IMR-90 (cell line): ENCODE results near the gene NUTM1. TPM values are rescaled to one million over a fixed set of nuclear protein-coding genes. Genes with fewer than 3 reads are reported as not detected.
A peak's percentile ranks its signal among the peaks of the same experiment; 100 is the strongest.

ENCODE experiments used
- ATAC-seq: fragments of 200-7000 bp; cut with Tn5 transposase; 2 replicates; pipeline ENCODE4 v1.9.1; 2020; ENCODE audit warnings: low read depth, mild to moderate bottlenecking, moderate library complexity
- BruUV-seq: library from RNA; stranded (reverse); fragments of 400-500 nt; replicated peaks from 2 replicates; lab custom pipeline; 2021; lab: Mats Ljungman, UMichigan
- CTCF ChIA-PET: fragments of 300-600 bp; formaldehyde crosslinking; extraction: SDS; loops from one replicate; lab custom pipeline; 2021; ENCODE audit warnings: antibody characterized with exemption; lab: Yijun Ruan, JAX
- POLR2A ChIA-PET: fragments of 300-600 bp; sonication (Branson Sonifier 250); formaldehyde crosslinking; loops from one replicate; lab custom pipeline; 2022; ENCODE audit warnings: antibody characterized with exemption; ENCODE audit not compliant: unreplicated experiment; lab: Charles Lee
- DNase-seq: peaks from one replicate; pipeline ENCODE4 v3.0.0; 2013
- H2AFZ ChIP-seq: replicated peaks from 2 replicates; pipeline ENCODE3; 2013; ENCODE audit warnings: low read length, mild to moderate bottlenecking; ENCODE audit not compliant: poor library complexity
- H2AK5ac ChIP-seq: 2 replicates; pipeline ENCODE4 v1.6.1; 2013; ENCODE audit warnings: low read depth, low read length, inconsistent platforms
- H2AK9ac ChIP-seq: replicated peaks from 2 replicates; pipeline ENCODE3; 2013; ENCODE audit warnings: mild to moderate bottlenecking, low read depth, low read length, moderate library complexity; ENCODE audit not compliant: poor library complexity
- H2BK120ac ChIP-seq: 2 replicates; pipeline ENCODE4 v1.6.1; 2013; ENCODE audit warnings: low read depth, low read length, inconsistent platforms
- H2BK15ac ChIP-seq: 3 replicates; pipeline ENCODE4 v1.6.1; 2013; ENCODE audit warnings: low read depth, low read length, inconsistent platforms
- H2BK20ac ChIP-seq: 2 replicates; pipeline ENCODE4 v1.6.1; 2013; ENCODE audit warnings: low read depth, mild to moderate bottlenecking, inconsistent platforms, low read length, moderate library complexity
- H2BK5ac ChIP-seq: 2 replicates; pipeline ENCODE4 v1.6.1; 2013; ENCODE audit warnings: mild to moderate bottlenecking, low read depth, low read length, inconsistent platforms; ENCODE audit not compliant: poor library complexity, severe bottlenecking
- H3K14ac ChIP-seq: replicated peaks from 2 replicates; pipeline ENCODE4 v1.6.1; 2013; ENCODE audit warnings: low read depth, low read length, inconsistent platforms
- H3K18ac ChIP-seq: 2 replicates; pipeline ENCODE4 v1.6.1; 2013; ENCODE audit warnings: low read depth, low read length, control low read depth
- H3K23ac ChIP-seq: 2 replicates; pipeline ENCODE4 v1.6.1; 2013; ENCODE audit warnings: low read depth, low read length, inconsistent platforms
- H3K27ac ChIP-seq: 2 replicates; pipeline ENCODE4 v1.5.1; 2013; ENCODE audit warnings: mild to moderate bottlenecking, control low read depth, low read length; ENCODE audit not compliant: insufficient read depth
- H3K27me3 ChIP-seq: 2 replicates; pipeline ENCODE4 v1.6.1; 2013; ENCODE audit warnings: low read length; ENCODE audit not compliant: control insufficient read depth, insufficient read depth
- H3K36me3 ChIP-seq: 2 replicates; pipeline ENCODE4 v1.6.1; 2013; ENCODE audit warnings: low read length, mixed read lengths; ENCODE audit not compliant: control insufficient read depth, insufficient read depth
- H3K4ac ChIP-seq: 2 replicates; pipeline ENCODE4 v1.6.1; 2013; ENCODE audit warnings: low read depth, low read length, inconsistent platforms
- H3K4me1 ChIP-seq: 2 replicates; pipeline ENCODE4 v1.6.1; 2013; ENCODE audit warnings: low read length, mixed read lengths; ENCODE audit not compliant: control insufficient read depth, insufficient read depth
- H3K4me2 ChIP-seq: 2 replicates; pipeline ENCODE4 v1.6.1; 2013; ENCODE audit warnings: low read depth, mild to moderate bottlenecking, control low read depth, low read length, moderate library complexity
- H3K4me3 ChIP-seq: 2 replicates; pipeline ENCODE4 v1.5.1; 2013; ENCODE audit warnings: low read depth, mild to moderate bottlenecking, control low read depth, low read length, moderate library complexity; ENCODE audit not compliant: insufficient read depth
- H3K56ac ChIP-seq: 2 replicates; pipeline ENCODE4 v1.6.1; 2013; ENCODE audit warnings: low read length, inconsistent platforms; ENCODE audit not compliant: insufficient read depth; ENCODE audit errors: extremely low read depth
- H3K79me1 ChIP-seq, 2 experiments: 2 replicates each; pipeline ENCODE4 v1.6.1; 2013; ENCODE audit warnings: low read length in 2 of 2, inconsistent platforms in 1 of 2, low read depth in 1 of 2
- H3K9ac ChIP-seq: 2 replicates; pipeline ENCODE4 v1.6.1; 2013; ENCODE audit warnings: low read depth, low read length, control low read depth
- H3K9me1 ChIP-seq: 2 replicates; pipeline ENCODE4 v1.6.1; 2013; ENCODE audit warnings: low read length, inconsistent platforms; ENCODE audit not compliant: insufficient read depth
- H3K9me3 ChIP-seq: 2 replicates; pipeline ENCODE4 v1.6.1; 2013; ENCODE audit warnings: low read length; ENCODE audit not compliant: control insufficient read depth, insufficient read depth
- H4K20me1 ChIP-seq: 2 replicates; pipeline ENCODE4 v1.6.1; 2013; ENCODE audit warnings: low read length, inconsistent platforms; ENCODE audit not compliant: insufficient read depth
- H4K5ac ChIP-seq: 2 replicates; pipeline ENCODE4 v1.6.1; 2013; ENCODE audit warnings: mild to moderate bottlenecking, low read depth, low read length, control low read depth
- H4K8ac ChIP-seq, 2 experiments: 2 replicates each; pipeline ENCODE4 v1.6.1; 2013; ENCODE audit warnings: low read depth in 2 of 2, low read length in 2 of 2, control low read depth in 1 of 2, inconsistent platforms in 1 of 2
- H4K91ac ChIP-seq: 2 replicates; pipeline ENCODE4 v1.6.1; 2013; ENCODE audit warnings: low read depth, low read length, inconsistent platforms; ENCODE audit not compliant: insufficient read depth
- MAFK ChIP-seq: IDR thresholded peaks from 2 replicates; pipeline ENCODE4 v1.6.1; 2012; ENCODE audit warnings: low read depth, low read length, improper control_type of control experiment
- MAZ ChIP-seq: IDR thresholded peaks from 2 replicates; pipeline ENCODE4 v1.6.1; 2012; ENCODE audit warnings: low read depth, mild to moderate bottlenecking, low read length, improper control_type of control experiment, moderate library complexity, borderline replicate concordance
- RFX5 ChIP-seq: IDR thresholded peaks from 2 replicates; pipeline ENCODE4 v1.8.0; 2012; ENCODE audit warnings: low read depth, mild to moderate bottlenecking, low read length, moderate library complexity
- WGBS, 2 experiments: methylation state at CpG; one replicate each; pipeline versions ENCODE4 v1.1.5 to v1.1.7; 2013; ENCODE audit warnings: missing lambda C conversion rate in 2 of 2; ENCODE audit not compliant: insufficient read length in 1 of 2; ENCODE audit errors: extremely low coverage in 2 of 2; 5-methylcytosine and 5-hydroxymethylcytosine counted together
- dilution Hi-C: fragments of 300-500 bp; cut with HindIII; formaldehyde crosslinking; loops from one replicate; pipeline ENCODE4 v1.14.3; 2018; ENCODE audit warnings: low sequenced_read_pairs; ENCODE audit not compliant: unreplicated experiment
- in situ Hi-C: fragments of 300-500 bp; cut with MboI; formaldehyde crosslinking; loops from 3 replicates; pipeline ENCODE4 v1.14.3; 2019; ENCODE audit warnings: low sequenced_read_pairs, inconsistent platforms, mixed read lengths
- intact Hi-C: fragments of 100-400 bp; cut with micrococcal nuclease; formaldehyde crosslinking; loops from 2 replicates; pipeline ENCODE4 v1.10.0; 2022
- polyA plus RNA-seq, 3 experiments: library from polyadenylated mRNA; depleted of rRNA; stranded (reverse); fragments of >200 nt; gene quantifications; 2 replicates each; pipeline ENCODE4 v1.2.3, GENCODE V29; 2012; ENCODE audit warnings: low replicate concordance in 1 of 3
- total RNA-seq: library from RNA; depleted of rRNA; stranded (reverse); fragments of >200 nt; gene quantifications from 2 replicates; pipeline ENCODE4 v1.2.3, GENCODE V29; 2012
- TF ChIP-seq, protein P1 (sequence below): fragments of 150-350 bp; IDR thresholded peaks from 2 replicates; pipeline ENCODE4 v1.6.1; 2017; ENCODE audit warnings: mild to moderate bottlenecking, antibody characterized with exemption, low read length, low read depth

Gene NUTM1
- total and polyA plus RNA-seq, 2 of the 4 experiments (the other 2 are of a cell fraction) = not detected

- peak overlapping the region; percentile 25; the same call in 1 of the 2 replicates for H4K5ac ChIP-seq
- peak overlapping the region; percentile 71 for H2BK5ac ChIP-seq
- intact Hi-C loops = no loop called here
- peaks cover 7% of the 10 kb centered on the region for H3K36me3 ChIP-seq
- peak overlapping the region; percentile 98 for H3K4me2 ChIP-seq
- no peaks in the 10 kb centered on the region for H3K9me3 ChIP-seq
- TF ChIP-seq MAZ (no peak), MAFK (no peak), RFX5 (no peak)
- TF ChIP-seq, protein P1, sequence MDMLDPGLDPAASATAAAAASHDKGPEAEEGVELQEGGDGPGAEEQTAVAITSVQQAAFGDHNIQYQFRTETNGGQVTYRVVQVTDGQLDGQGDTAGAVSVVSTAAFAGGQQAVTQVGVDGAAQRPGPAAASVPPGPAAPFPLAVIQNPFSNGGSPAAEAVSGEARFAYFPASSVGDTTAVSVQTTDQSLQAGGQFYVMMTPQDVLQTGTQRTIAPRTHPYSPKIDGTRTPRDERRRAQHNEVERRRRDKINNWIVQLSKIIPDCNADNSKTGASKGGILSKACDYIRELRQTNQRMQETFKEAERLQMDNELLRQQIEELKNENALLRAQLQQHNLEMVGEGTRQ = no peak
- no peak overlapping the region for H2BK20ac ChIP-seq
- in situ Hi-C loops = no loop called here
- peaks cover 3% of the 10 kb centered on the region; the same call in 1 of the 2 replicates for H4K20me1 ChIP-seq
- ChIA-PET CTCF (interaction anchor here (1.9 kb wide), 1 partner anchor 40 kb away, joined by 4 read pairs; no protein-coding TSS in a partner anchor), POLR2A (interaction anchor here (0.6 kb wide), 2 partner anchors 8 to 1145 kb away, joined by 3 read pairs; no protein-coding TSS in a partner anchor)
- H3K4ac ChIP-seq = peak overlapping the region; percentile 71; the same call in 1 of the 2 replicates
- H3K56ac ChIP-seq = no peak overlapping the region
- H2BK120ac ChIP-seq = no peak overlapping the region
- no peaks in the 10 kb centered on the region for H3K9me1 ChIP-seq
- peaks cover 6 to 31% of the 10 kb centered on the region in 2 experiments; a peak in 3 of 4 replicates for H3K79me1 ChIP-seq
- peak overlapping the region; percentile 3; the same call in 1 of the 2 replicates for H3K18ac ChIP-seq
- H3K4me1 ChIP-seq = peaks cover 10% of the 10 kb centered on the region
- H3K14ac ChIP-seq = peak overlapping the region; percentile 70
- H3K4me3 ChIP-seq = peak overlapping the region; percentile 93
- peak overlapping the region; percentile 65 for H3K9ac ChIP-seq
- H2AK9ac ChIP-seq = peak overlapping the region; percentile 80
- DNase-seq (no peak), ATAC-seq (peak; percentile 1; the same call in 1 of the 2 replicates)
- no peak overlapping the region for H2BK15ac ChIP-seq
- WGBS, 2 experiments = 6% methylated on average over 6 of the region's 26 CpGs; no CpG with 5 or more reads in 1 of the 2 experiments
- peak overlapping the region; percentile 27 to 47; a peak in 2 of 4 replicates for H4K8ac ChIP-seq
- peak overlapping the region; percentile 26; the same call in 1 of the 2 replicates for H3K27ac ChIP-seq
- no peak overlapping the region for H4K91ac ChIP-seq
- dilution Hi-C loops = no loop called here
- no TSS peak for BruUV-seq
- H3K23ac ChIP-seq = peak overlapping the region; percentile 85
- 0 out of 2 replicates have a peak overlapping the region, but pooled peaks have one; percentile 8 for H2AK5ac ChIP-seq
- H2AFZ ChIP-seq = peak overlapping the region; percentile 97
- H3K27me3 ChIP-seq = no peaks in the 10 kb centered on the region
Measured at GRCh38 chr15:34336991-34337556, 6.0 kb upstream of the NUTM1 start.
